GM21723 (cell line): Measurements from ENCODE around the gene DBNDD1.
"Not testable (repeated sequence)": the region's sequence is repeated elsewhere in the genome, so short reads cannot be mapped to it uniquely, and the experiment has no call there.

Source experiments
- ATAC-seq: cut with Tn5 transposase; IDR thresholded peaks from one replicate; pipeline ENCODE4 v1.9.1; 2021; ENCODE audit warnings: mild to moderate bottlenecking, moderate library complexity; ENCODE audit not compliant: unreplicated experiment

The DBNDD1 gene

GRCh38 chr16:90012991-90013745, 6.1 kb downstream of the DBNDD1 start:
- no peak for ATAC-seq

- no peak for ATAC-seq
Measured at GRCh38 chr16:90011908-90012501, 7.3 kb downstream of the DBNDD1 start.

- no peak for ATAC-seq
Measured at GRCh38 chr16:90011508-90011819, 7.8 kb downstream of the DBNDD1 start.

GRCh38 chr16:90010676-90011507, 8.4 kb downstream of the DBNDD1 start:
- no peak for ATAC-seq

- ATAC-seq: no peak
Measured at GRCh38 chr16:90009172-90009899, 9.9 kb downstream of the DBNDD1 start.

GRCh38 chr16:90008708-90009145, 10.5 kb downstream of the DBNDD1 start:
- peak; percentile 65 for ATAC-seq

GRCh38 chr16:90007635-90008234, 11.5 kb downstream of the DBNDD1 start:
- ATAC-seq: not testable (repeated sequence)

- ATAC-seq: no peak
Measured at GRCh38 chr16:90007015-90007414, 12.2 kb downstream of the DBNDD1 start.

GRCh38 chr16:90005956-90006663, 13.1 kb downstream of the DBNDD1 start:
- no peak for ATAC-seq

GRCh38 chr16:90004577-90004976, 14.7 kb downstream of the DBNDD1 start:
- no peak for ATAC-seq

GRCh38 chr16:90002759-90003158, 16.5 kb downstream of the DBNDD1 start:
- no peak for ATAC-seq

- no peak for ATAC-seq
Measured at GRCh38 chr16:90001761-90002503, 17.3 kb downstream of the DBNDD1 start.

GRCh38 chr16:90000733-90001427, 18.4 kb downstream of the DBNDD1 start:
- ATAC-seq: no peak

- ATAC-seq: no peak
Measured at GRCh38 chr16:89999831-90000574, 19.3 kb downstream of the DBNDD1 start.

GRCh38 chr16:89996178-89996489, 23.1 kb downstream of the DBNDD1 start:
- ATAC-seq: no peak

- not testable (repeated sequence) for ATAC-seq
Measured at GRCh38 chr16:89995475-89996177, 23.6 kb downstream of the DBNDD1 start.

GRCh38 chr16:89994721-89995474, 24.4 kb downstream of the DBNDD1 start:
- ATAC-seq: not testable (repeated sequence)
